K562 (cell line): ENCODE results near the gene NEB. TPM values are rescaled to one million over a fixed set of nuclear protein-coding genes. Genes with fewer than 3 reads are reported as not detected.

Experiments
- ARID1B ChIP-seq: fragments of 450-650 bp; IDR thresholded peaks from 2 replicates; pipeline ENCODE4 v1.6.1; 2016; ENCODE audit warnings: antibody characterized with exemption, mild to moderate bottlenecking, inconsistent platforms
- BCLAF1 ChIP-seq, 2 experiments: fragments of 450-650 bp in 1 of 2; IDR thresholded peaks; 2 replicates each; pipeline ENCODE4 v1.6.1; 2011 to 2017; ENCODE audit warnings: low read depth in 2 of 2, antibody characterized with exemption in 1 of 2, borderline replicate concordance in 1 of 2, low read length in 1 of 2, mild to moderate bottlenecking in 1 of 2, mixed read lengths in 1 of 2; ENCODE audit not compliant: control insufficient read depth in 1 of 2
- CREB1 ChIP-seq, 2 experiments: sonication (generic) in 1 of 2; formaldehyde crosslinking in 1 of 2; IDR thresholded peaks; 2 replicates each; pipeline versions ENCODE4 v1.6.1 to v1.8.0; 2012 to 2022; ENCODE audit warnings: inconsistent platforms in 1 of 2, mild to moderate bottlenecking in 1 of 2, missing genetic modification reagents in 1 of 2, moderate library complexity in 1 of 2
- ESRRA ChIP-seq: fragments of 450-650 bp; IDR thresholded peaks from 2 replicates; pipeline ENCODE4 v1.6.1; 2014; ENCODE audit warnings: low read depth, mild to moderate bottlenecking, moderate library complexity, borderline replicate concordance
- FUS ChIP-seq: fragments of 200-400 bp; formaldehyde crosslinking; optimal IDR thresholded peaks from 2 replicates; pipeline ENCODE3; 2017; ENCODE audit warnings: low read depth, low read length
- HDAC2 ChIP-seq: fragments of 450-650 bp; IDR thresholded peaks from 2 replicates; pipeline ENCODE4 v1.6.1; 2016; ENCODE audit warnings: mild to moderate bottlenecking
- HMBOX1 ChIP-seq: sonication (generic); IDR thresholded peaks from 2 replicates; pipeline ENCODE4 v1.6.1; 2016
- MAFG ChIP-seq: fragments of 450-650 bp; conservative IDR thresholded peaks from 2 replicates; pipeline ENCODE4 v1.6.1; 2016; ENCODE audit warnings: missing genetic modification characterization, missing compliant biosample characterization
- MTF1 ChIP-seq: fragments of 250-450 bp; sonication (Bioruptor Pico); IDR thresholded peaks from 2 replicates; pipeline ENCODE4 v1.9.0; 2021; ENCODE audit warnings: moderate library complexity, mild to moderate bottlenecking, inconsistent platforms, borderline replicate concordance
- RBM15 ChIP-seq: fragments of 200-400 bp; formaldehyde crosslinking; IDR thresholded peaks from 2 replicates; pipeline ENCODE4 v1.6.1; 2018; ENCODE audit warnings: mild to moderate bottlenecking, low read length, moderate library complexity; ENCODE audit not compliant: insufficient read depth
- SPI1 ChIP-seq: IDR thresholded peaks from 2 replicates; pipeline ENCODE4 v1.6.1; 2011; ENCODE audit warnings: low read depth, low read length, control low read depth, borderline replicate concordance
- TAL1 ChIP-seq: fragments of 450-650 bp; IDR thresholded peaks from 2 replicates; pipeline ENCODE4 v1.6.1; 2016; ENCODE audit warnings: mild to moderate bottlenecking
- TFAM ChIP-seq: fragments of 250-450 bp; sonication (Bioruptor Pico); conservative IDR thresholded peaks from 2 replicates; pipeline ENCODE4 v1.5.0; 2021; ENCODE audit warnings: mild to moderate bottlenecking, moderate library complexity
- VEZF1 ChIP-seq: fragments of 200-800 bp; sonication (Bioruptor generic); IDR thresholded peaks from 2 replicates; pipeline ENCODE4 v1.6.1; 2017; ENCODE audit warnings: missing genetic modification characterization, missing compliant biosample characterization
- ZBTB5 ChIP-seq: fragments of 450-650 bp; IDR thresholded peaks from 2 replicates; pipeline ENCODE4 v1.6.1; 2017; ENCODE audit warnings: antibody characterized with exemption
- ZEB2 ChIP-seq: fragments of 450-650 bp; IDR thresholded peaks from 2 replicates; pipeline ENCODE4 v1.6.1; 2016
- ZNF224 ChIP-seq: sonication (generic); formaldehyde crosslinking; IDR thresholded peaks from 2 replicates; pipeline ENCODE4 v1.8.0; 2022; ENCODE audit warnings: mild to moderate bottlenecking, missing genetic modification reagents
- ZNF277 ChIP-seq: fragments of 250-450 bp; sonication (Bioruptor Pico); IDR thresholded peaks from 2 replicates; pipeline ENCODE4 v1.8.0; 2022; ENCODE audit warnings: inconsistent platforms, mild to moderate bottlenecking, moderate library complexity, borderline replicate concordance
- ZNF347 ChIP-seq: fragments of 450-650 bp; formaldehyde crosslinking; IDR thresholded peaks from 2 replicates; pipeline ENCODE4 v1.4.0; 2020; ENCODE audit warnings: low read depth, mild to moderate bottlenecking, moderate library complexity
- ZNF384 ChIP-seq: IDR thresholded peaks from 2 replicates; pipeline ENCODE4 v1.6.1; 2012; ENCODE audit warnings: low read depth, low read length, improper control_type of control experiment
- ZNF717 ChIP-seq: fragments of 250-450 bp; sonication (Bioruptor Pico); IDR thresholded peaks from 2 replicates; pipeline ENCODE4 v1.5.0; 2021
- polyA plus RNA-seq, 8 experiments: library from polyadenylated mRNA; depleted of rRNA in 4 of 8; stranded (reverse) in 5 of 8; unstranded in 3 of 8; fragments of >200 nt; fragmentation: Nextera tagmentation in 2 of 8; fragmentation: Illumina TruSeq in 1 of 8; extraction: Ambion mirVana in 2 of 8; extraction: Trizol in 1 of 8; gene quantifications; 2 replicates each; pipeline versions ENCODE4 v1.2.1 to v1.2.3, GENCODE V29; 2011 to 2014; ENCODE audit warnings: inconsistent platforms in 1 of 8, missing spikeins in 1 of 8
- total RNA-seq, 7 experiments: library from RNA; depleted of rRNA in 6 of 7; stranded (reverse); fragments of >200 nt in 6 of 7; fragmentation: Illumina TruSeq in 2 of 7; extraction: Trizol in 2 of 7; gene quantifications; 2 replicates each; pipeline versions ENCODE4 v1.2.1 to v1.2.3, GENCODE V29; 2011 to 2021; ENCODE audit warnings: low replicate concordance in 1 of 7

NEB gene
- total and polyA plus RNA-seq, 9 of the 15 experiments (the other 6 are each of a cell fraction or from before 2014, with no cell fraction given) = 1.7 to 3.8 (median 2.9) TPM

- TF ChIP-seq RBM15 (no peak), MAFG (tag) (no peak), ESRRA (no peak), BCLAF1 (IDR thresholded peaks at IDR 0.05; ENCODE audit: borderline replicate concordance in 1 of 2, control insufficient read depth in 1 of 2, low read depth in 2 of 2, low read length in 1 of 2) (no peak), ZNF277 (CRISPR knock-in tag) (no peak), TFAM (CRISPR knock-in tag) (no peak), CREB1 (IDR thresholded peaks at IDR 0.05) (no peak), CREB1 (CRISPR knock-in tag; IDR thresholded peaks at IDR 0.05) (no peak), ZNF384 (no peak), ZBTB5 (no peak), ARID1B (peak; percentile 69), SPI1 (no peak), HDAC2 (no peak), FUS (no peak), HMBOX1 (no peak), TAL1 (peak; percentile 52; the same call in 1 of the 2 replicates), MTF1 (no peak), ZEB2 (peak; percentile 74; the same call in 1 of the 2 replicates), ZNF717 (CRISPR knock-in tag) (no peak), VEZF1 (CRISPR knock-in tag) (no peak), ZNF224 (CRISPR knock-in tag) (no peak), ZNF347 (no peak)
These were observed 42.1 kb upstream of the NEB start (continued) for GRCh38 chr2:151776367-151776766.
